Measurements from ENCODE around the gene BCL7A.
A peak's percentile ranks its signal among the peaks of the same experiment; 100 is the strongest.
"Not testable (repeated sequence)": the region's sequence is repeated elsewhere in the genome, so short reads cannot be mapped to it uniquely, and the experiment has no call there.

BCL7A gene

GRCh38 chr12:122028165-122028904, 6.7 kb downstream of the BCL7A start:
- DNase-seq = peak; percentile 54 to 74

GRCh38 chr12:122028905-122029560, 7.3 kb downstream of the BCL7A start:
- no peak for DNase-seq

- no peak for DNase-seq
Measured at GRCh38 chr12:122029620-122030423, 8.1 kb downstream of the BCL7A start.

- no peak for DNase-seq
Measured at GRCh38 chr12:122030424-122031035, 8.8 kb downstream of the BCL7A start.

- no peak for DNase-seq
Measured at GRCh38 chr12:122031342-122032216, 9.9 kb downstream of the BCL7A start.

GRCh38 chr12:122032580-122032979, 10.9 kb downstream of the BCL7A start:
- no peak for DNase-seq

- DNase-seq = no peak
Measured at GRCh38 chr12:122035292-122035691, 13.6 kb downstream of the BCL7A start.

- DNase-seq = no peak
Measured at GRCh38 chr12:122036153-122036552, 14.5 kb downstream of the BCL7A start.

- no peak for DNase-seq
Measured at GRCh38 chr12:122040579-122041386, 19.1 kb downstream of the BCL7A start.

GRCh38 chr12:122041458-122041857, 19.8 kb downstream of the BCL7A start:
- DNase-seq = not testable (repeated sequence)

- no peak for DNase-seq
Measured at GRCh38 chr12:122042910-122043309, 21.2 kb downstream of the BCL7A start.

- no peak for DNase-seq
Measured at GRCh38 chr12:122043476-122043875, 21.8 kb downstream of the BCL7A start.

- DNase-seq = no peak
Measured at GRCh38 chr12:122045262-122045661, 23.6 kb downstream of the BCL7A start.

GRCh38 chr12:122046145-122046544, 24.5 kb downstream of the BCL7A start:
- no peak for DNase-seq

- DNase-seq = no peak
Measured at GRCh38 chr12:122048151-122048550, 26.5 kb downstream of the BCL7A start.

GRCh38 chr12:122049827-122050226, 28.1 kb downstream of the BCL7A start:
- DNase-seq = no peak

GRCh38 chr12:122050706-122051105, 29.0 kb downstream of the BCL7A start:
- no peak for DNase-seq

GRCh38 chr12:122051231-122051876, 29.7 kb downstream of the BCL7A start:
- no peak for DNase-seq

GRCh38 chr12:122052285-122052684, 30.6 kb downstream of the BCL7A start:
- DNase-seq = no peak

- no peak for DNase-seq
Measured at GRCh38 chr12:122054842-122055520, 33.3 kb downstream of the BCL7A start.
